ENCODE data around the gene ANKRD29.
"Not testable (repeated sequence)": the region's sequence is repeated elsewhere in the genome, so short reads cannot be mapped to it uniquely, and the experiment has no call there.

ANKRD29 gene

GRCh38 chr18:23616258-23616657 is 46.5 kb downstream of the ANKRD29 start:
- DNase-seq (ENCODE audit: low read depth in 2 of 2), result no peak

- no peak for DNase-seq (ENCODE audit: low read depth in 2 of 2)
Observed at GRCh38 chr18:23614891-23615290, 47.8 kb downstream of the ANKRD29 start.

- DNase-seq (ENCODE audit: low read depth in 2 of 2), result no peak
Observed at GRCh38 chr18:23614413-23614812, 48.3 kb downstream of the ANKRD29 start.

- DNase-seq (ENCODE audit: low read depth in 2 of 2), result not testable (repeated sequence)
Observed at GRCh38 chr18:23613091-23613475, 49.6 kb downstream of the ANKRD29 start.

GRCh38 chr18:23612434-23613090 is 50.1 kb downstream of the ANKRD29 start:
- DNase-seq (ENCODE audit: low read depth in 2 of 2), result no peak

GRCh38 chr18:23609390-23610023 is 53.2 kb downstream of the ANKRD29 start:
- no peak for DNase-seq (ENCODE audit: low read depth in 2 of 2)

- DNase-seq (ENCODE audit: low read depth in 2 of 2), result no peak
Observed at GRCh38 chr18:23608211-23608610, 54.5 kb downstream of the ANKRD29 start.

GRCh38 chr18:23605941-23606340 is 56.8 kb downstream of the ANKRD29 start:
- DNase-seq (ENCODE audit: low read depth in 2 of 2), result no peak

- DNase-seq (ENCODE audit: low read depth in 2 of 2), result no peak
Observed at GRCh38 chr18:23599809-23600208, 62.9 kb downstream of the ANKRD29 start.

GRCh38 chr18:23596183-23596582 is 66.5 kb downstream of the ANKRD29 start:
- no peak for DNase-seq (ENCODE audit: low read depth in 2 of 2)

GRCh38 chr18:23595591-23595990 is 67.1 kb downstream of the ANKRD29 start:
- DNase-seq (ENCODE audit: low read depth in 2 of 2), result no peak

- DNase-seq (ENCODE audit: low read depth in 2 of 2), result no peak
Observed at GRCh38 chr18:23593720-23594119, 69.0 kb downstream of the ANKRD29 start.

GRCh38 chr18:23592911-23593310 is 69.8 kb downstream of the ANKRD29 start:
- DNase-seq (ENCODE audit: low read depth in 2 of 2), result no peak

GRCh38 chr18:23591011-23591410 is 71.7 kb downstream of the ANKRD29 start:
- DNase-seq (ENCODE audit: low read depth in 2 of 2), result no peak

GRCh38 chr18:23588836-23589560 is 73.7 kb downstream of the ANKRD29 start:
- no peak for DNase-seq (ENCODE audit: low read depth in 2 of 2)

GRCh38 chr18:23587220-23587642 is 75.5 kb downstream of the ANKRD29 start:
- no peak for DNase-seq (ENCODE audit: low read depth in 2 of 2)

- DNase-seq (ENCODE audit: low read depth in 2 of 2), result peak; percentile 86 to 88
Observed at GRCh38 chr18:23586249-23587196, 76.2 kb downstream of the ANKRD29 start, which contains the start of gene NPC1. TSS of gene NPC1 (minus strand) at chr18:23586506. CDS start at chr18:23586343, 163 bp downstream.

GRCh38 chr18:23585897-23586248 is 76.8 kb downstream of the ANKRD29 start:
- no peak for DNase-seq (ENCODE audit: low read depth in 2 of 2)

- DNase-seq (ENCODE audit: low read depth in 2 of 2), result no peak
Observed at GRCh38 chr18:23585007-23585871, 77.5 kb downstream of the ANKRD29 start.

- DNase-seq (ENCODE audit: low read depth in 2 of 2), result no peak
Observed at GRCh38 chr18:23584019-23584983, 78.4 kb downstream of the ANKRD29 start.
